Left cardiac atrium (tissue), 4 donors: ENCODE data around the gene EPB41L2. TPM values are rescaled to one million over a fixed set of nuclear protein-coding genes. Genes with fewer than 3 reads are reported as not detected.

Source experiments
- ATAC-seq, 2 donors: fragments of 200-7000 bp; cut with Tn5 transposase; one replicate each; pipeline ENCODE4 v1.9.1; 2020; ENCODE audit warnings: mild to moderate bottlenecking in 2 of 2, moderate library complexity in 2 of 2
- DNase-seq: peaks from one replicate; pipeline ENCODE4 v3.0.0-alpha.2; 2020
- intact Hi-C, 2 donors: fragments of 100-400 bp; cut with DNase I; formaldehyde crosslinking; loops; one replicate each; pipeline versions ENCODE4 v1.14.1 to v1.15.1; 2022 to 2023
- total RNA-seq, 2 donors: library from RNA; stranded (reverse); fragmentation: NEBNext Ultra II Directional; extraction: Animal tissue kit (Norgen Biotek cat#: 25700); gene quantifications; one replicate each; pipeline ENCODE4 v1.2.1, GENCODE V29; 2021
- donor health status: DM: no; HTN: yes; CAD: no.
- donor health status: DM: no; HTN: yes; CAD: no; lungs with severe emphysema.
- donor health status: DM: yes; HTN: yes; CAD: no.
- donor health status: Dilated cardiomyopathy.

The EPB41L2 gene
- total RNA-seq, 2 donors from 2014 or later = 83.3 to 130 TPM

- DNase-seq = peak; percentile 34
- ATAC-seq = no peak
- intact Hi-C loops = loop anchor here in 1 of 2 donors (5.0 kb wide), 1 partner anchor 177 kb away; no protein-coding TSS in a partner anchor
Observed at GRCh38 chr6:131063764-131064272, 773 bp upstream of the EPB41L2 start.

- DNase-seq = peak; percentile 45
- intact Hi-C loops = loop anchor here in 1 of 2 donors (5.0 kb wide), 1 partner anchor 175 kb away; no protein-coding TSS in a partner anchor
- peak; percentile 31 to 63 for ATAC-seq
Observed at GRCh38 chr6:131062241-131063027, 611 bp downstream of the EPB41L2 start.

GRCh38 chr6:131061751-131062119 is 1.3 kb downstream of the EPB41L2 start:
- no peak for DNase-seq
- no peak for ATAC-seq
- intact Hi-C loops = loop anchor here in 1 of 2 donors (5.0 kb wide), 1 partner anchor 174 kb away; no protein-coding TSS in a partner anchor

GRCh38 chr6:131061041-131061750 is 1.8 kb downstream of the EPB41L2 start:
- ATAC-seq (no peak), DNase-seq (no peak)
- intact Hi-C loops = loop anchor here in 1 of 2 donors (5.0 kb wide), 1 partner anchor 174 kb away; no protein-coding TSS in a partner anchor

- ATAC-seq (no peak), DNase-seq (no peak)
- intact Hi-C loops = loop anchor here in 1 of 2 donors (5.0 kb wide), 1 partner anchor 173 kb away; no protein-coding TSS in a partner anchor
Observed at GRCh38 chr6:131060311-131060710, 2.7 kb downstream of the EPB41L2 start.

- intact Hi-C loops = no loop called here
- ATAC-seq (no peak), DNase-seq (no peak)
Observed at GRCh38 chr6:131059486-131059885, 3.6 kb downstream of the EPB41L2 start.

GRCh38 chr6:131058236-131058635 is 4.8 kb downstream of the EPB41L2 start:
- DNase-seq = no peak
- intact Hi-C loops = no loop called here
- ATAC-seq = no peak

- intact Hi-C loops = no loop called here
- no peak for DNase-seq
- no peak for ATAC-seq
Observed at GRCh38 chr6:131054392-131055250, 8.4 kb downstream of the EPB41L2 start.

- intact Hi-C loops = no loop called here
- ATAC-seq = no peak
- DNase-seq = no peak
Observed at GRCh38 chr6:131053546-131054240, 9.4 kb downstream of the EPB41L2 start.

GRCh38 chr6:131052181-131052580 is 10.9 kb downstream of the EPB41L2 start:
- ATAC-seq (no peak), DNase-seq (no peak)
- intact Hi-C loops = no loop called here

GRCh38 chr6:131051341-131051740 is 11.7 kb downstream of the EPB41L2 start:
- no peak for ATAC-seq
- no peak for DNase-seq
- intact Hi-C loops = no loop called here

GRCh38 chr6:131049608-131050007 is 13.4 kb downstream of the EPB41L2 start:
- ATAC-seq (peak in 1 of 2 donors; percentile 55), DNase-seq (no peak)
- intact Hi-C loops = no loop called here

- intact Hi-C loops = no loop called here
- DNase-seq (no peak), ATAC-seq (no peak)
Observed at GRCh38 chr6:131048933-131049515, 14.0 kb downstream of the EPB41L2 start.

GRCh38 chr6:131048459-131048858 is 14.6 kb downstream of the EPB41L2 start:
- intact Hi-C loops = no loop called here
- no peak for DNase-seq
- ATAC-seq = no peak

- intact Hi-C loops = no loop called here
- ATAC-seq (no peak), DNase-seq (no peak)
Observed at GRCh38 chr6:131045139-131045538, 17.9 kb downstream of the EPB41L2 start.

GRCh38 chr6:131043902-131044447 is 19.1 kb downstream of the EPB41L2 start:
- ATAC-seq = no peak
- no peak for DNase-seq
- intact Hi-C loops = no loop called here

- no peak for DNase-seq
- ATAC-seq = peak in 1 of 2 donors; percentile 57
- intact Hi-C loops = no loop called here
Observed at GRCh38 chr6:131042664-131043063, 20.4 kb downstream of the EPB41L2 start.

- DNase-seq (no peak), ATAC-seq (no peak)
Observed at GRCh38 chr6:131041814-131042213, 21.2 kb downstream of the EPB41L2 start.

More at GRCh38 chr6:131041814-131042213, 21.2 kb downstream of the EPB41L2 start:
- intact Hi-C loops = no loop called here
